ENCODE measurements around the gene MAFG.

MAFG gene

DNA sequence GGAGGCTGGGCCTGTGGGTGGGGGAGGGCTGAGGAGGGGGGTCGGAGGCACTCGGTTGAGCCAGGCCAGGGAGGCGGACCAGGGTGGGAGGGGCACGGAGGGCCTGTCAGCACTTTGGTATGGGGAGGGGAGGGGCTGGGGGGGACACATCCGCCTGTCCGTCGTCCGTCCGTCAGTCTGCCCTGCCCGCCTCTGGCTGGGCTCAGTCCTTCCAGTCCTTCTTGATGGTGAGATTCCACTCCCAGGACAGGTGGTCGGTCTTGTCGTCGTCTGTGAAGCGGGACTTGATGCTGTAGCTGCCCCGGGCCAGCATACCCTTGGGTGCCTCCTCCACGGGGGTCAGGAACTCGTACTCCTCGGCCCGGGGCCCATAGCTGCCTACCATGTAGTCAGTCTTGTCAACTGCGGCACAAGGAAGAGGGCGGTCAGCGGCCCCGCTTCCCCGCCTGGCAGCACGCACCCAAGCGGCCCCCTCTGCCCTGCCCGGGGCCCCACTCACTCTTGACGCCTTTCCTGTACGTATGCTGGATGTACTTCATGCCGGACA, 58.8 kb downstream of the MAFG start:
- peak; percentile 75 for DNase-seq (ENCODE audit: low spot score)
